IPS DF 6.9 (cell line): Measurements from ENCODE around the gene ENG.

ENCODE experiments used
- DNase-seq: peaks from one replicate; pipeline ENCODE4 v3.0.0-alpha.2; 2013; ENCODE audit warnings: low read depth, low spot score
- H3K27ac ChIP-seq: one replicate; pipeline ENCODE4 v1.5.1; 2013; ENCODE audit warnings: low read length, control low read depth
- H3K27me3 ChIP-seq: 2 replicates; pipeline ENCODE4 v1.6.1; 2013; ENCODE audit warnings: mild to moderate bottlenecking, low read length; ENCODE audit not compliant: control insufficient read depth, insufficient read depth
- H3K36me3 ChIP-seq: 2 replicates; pipeline ENCODE4 v1.6.1; 2013; ENCODE audit warnings: low read length; ENCODE audit not compliant: control insufficient read depth, insufficient read depth
- H3K4me1 ChIP-seq: 2 replicates; pipeline ENCODE4 v1.6.1; 2013; ENCODE audit warnings: low read length; ENCODE audit not compliant: control insufficient read depth, insufficient read depth
- H3K4me3 ChIP-seq: 2 replicates; pipeline ENCODE4 v1.5.1; 2013; ENCODE audit warnings: mild to moderate bottlenecking, low read length
- H3K9me3 ChIP-seq: 2 replicates; pipeline ENCODE4 v1.6.1; 2013; ENCODE audit warnings: low read length, inconsistent platforms; ENCODE audit not compliant: control insufficient read depth, insufficient read depth
- WGBS: extraction: QIAGEN DNeasy Blood & Tissue Kit; methylation state at CpG from one replicate; pipeline ENCODE4 v1.1.7; 2013; ENCODE audit warnings: mixed read lengths, missing lambda C conversion rate; ENCODE audit not compliant: insufficient read length, insufficient coverage; 5-methylcytosine and 5-hydroxymethylcytosine counted together

The ENG gene

GRCh38 chr9:127854184-127854806 is at the start of gene ENG:
Gene ENG, minus strand, starts transcription at chr9:127854658. Its CDS starts 303 bp downstream, at chr9:127854355.
- Histone ChIP-seq H3K4me1 (peaks cover 3% of the 10 kb centered on the region), H3K9me3 (no peaks in the 10 kb centered on the region), H3K4me3 (no peak within 1 kb of the TSS), H3K27ac (no peak within 1 kb of the TSS), H3K27me3 (no peaks in the 10 kb centered on the region), H3K36me3 (no peaks in the 10 kb centered on the region)
- DNase-seq, result no peak
- WGBS, result no CpG with 5 or more reads among the region's 37 CpGs

- Histone ChIP-seq H3K27ac (no peak overlapping the region), H3K4me3 (no peak overlapping the region), H3K9me3 (no peaks in the 10 kb centered on the region), H3K27me3 (no peaks in the 10 kb centered on the region), H3K4me1 (peaks cover 2% of the 10 kb centered on the region), H3K36me3 (peaks cover 3% of the 10 kb centered on the region; the same call in 1 of the 2 replicates)
- no peak for DNase-seq
- no CpG with 5 or more reads among the region's 17 CpGs for WGBS
These were observed 49.4 kb upstream of the ENG start for GRCh38 chr9:127903557-127904475.

GRCh38 chr9:127899128-127899943 is 44.9 kb upstream of the ENG start, which contains the start of gene ST6GALNAC6:
Gene ST6GALNAC6, minus strand, starts transcription at chr9:127899603. Its CDS starts 1,622 bp downstream, at chr9:127897981.
- H3K4me1 ChIP-seq, result peaks cover 4% of the 10 kb centered on the region
- H3K27me3 ChIP-seq, result no peaks in the 10 kb centered on the region
- DNase-seq, result no peak
- no peak within 1 kb of the TSS for H3K27ac ChIP-seq
- peaks cover 9% of the 10 kb centered on the region; the same call in 1 of the 2 replicates for H3K36me3 ChIP-seq
- peak within 1 kb of the TSS; percentile 89 for H3K4me3 ChIP-seq
- no peaks in the 10 kb centered on the region for H3K9me3 ChIP-seq
- WGBS, result no CpG with 5 or more reads among the region's 89 CpGs

GRCh38 chr9:127898433-127899127 is 44.1 kb upstream of the ENG start:
- H3K36me3 ChIP-seq, result peaks cover 17% of the 10 kb centered on the region; the same call in 1 of the 2 replicates
- no peaks in the 10 kb centered on the region for H3K27me3 ChIP-seq
- peak overlapping the region; percentile 89 for H3K4me3 ChIP-seq
- peaks cover 4% of the 10 kb centered on the region for H3K4me1 ChIP-seq
- no CpG with 5 or more reads among the region's 32 CpGs for WGBS
- H3K27ac ChIP-seq, result no peak overlapping the region
- H3K9me3 ChIP-seq, result no peaks in the 10 kb centered on the region
- no peak for DNase-seq

- Histone ChIP-seq H3K4me3 (no peak overlapping the region), H3K27ac (no peak overlapping the region), H3K36me3 (peaks cover 19% of the 10 kb centered on the region; the same call in 1 of the 2 replicates), H3K27me3 (no peaks in the 10 kb centered on the region), H3K9me3 (no peaks in the 10 kb centered on the region), H3K4me1 (peaks cover 4% of the 10 kb centered on the region)
- no CpG with 5 or more reads among the region's 19 CpGs for WGBS
- DNase-seq, result no peak
These were observed 42.8 kb upstream of the ENG start for GRCh38 chr9:127897193-127897692.

GRCh38 chr9:127896395-127897192 is 42.1 kb upstream of the ENG start:
- no CpG with 5 or more reads among the region's 16 CpGs for WGBS
- peaks cover 4% of the 10 kb centered on the region for H3K4me1 ChIP-seq
- H3K4me3 ChIP-seq, result no peak overlapping the region
- no peaks in the 10 kb centered on the region for H3K9me3 ChIP-seq
- H3K36me3 ChIP-seq, result peaks cover 19% of the 10 kb centered on the region; the same call in 1 of the 2 replicates
- DNase-seq, result no peak
- H3K27ac ChIP-seq, result no peak overlapping the region
- no peaks in the 10 kb centered on the region for H3K27me3 ChIP-seq

- Histone ChIP-seq H3K4me3 (no peak overlapping the region), H3K27ac (no peak overlapping the region), H3K4me1 (peaks cover 4% of the 10 kb centered on the region), H3K9me3 (no peaks in the 10 kb centered on the region), H3K36me3 (peaks cover 21% of the 10 kb centered on the region), H3K27me3 (no peaks in the 10 kb centered on the region)
- WGBS, result no CpG with 5 or more reads among the region's 8 CpGs
- DNase-seq, result no peak
These were observed 41.4 kb upstream of the ENG start for GRCh38 chr9:127895811-127896210.

- WGBS, result no CpG with 5 or more reads among the region's 4 CpGs
- peaks cover 2% of the 10 kb centered on the region for H3K4me1 ChIP-seq
- DNase-seq, result no peak
- peaks cover 29% of the 10 kb centered on the region for H3K36me3 ChIP-seq
- H3K4me3 ChIP-seq, result no peak overlapping the region
- H3K27me3 ChIP-seq, result no peaks in the 10 kb centered on the region
- H3K27ac ChIP-seq, result no peak overlapping the region
- H3K9me3 ChIP-seq, result no peaks in the 10 kb centered on the region
These were observed 38.9 kb upstream of the ENG start for GRCh38 chr9:127893392-127893791.

GRCh38 chr9:127892831-127893230 is 38.4 kb upstream of the ENG start:
- Histone ChIP-seq H3K9me3 (no peaks in the 10 kb centered on the region), H3K27ac (no peak overlapping the region), H3K27me3 (no peaks in the 10 kb centered on the region), H3K4me3 (no peak overlapping the region), H3K4me1 (peaks cover 2% of the 10 kb centered on the region), H3K36me3 (peaks cover 29% of the 10 kb centered on the region)
- DNase-seq, result no peak
- no CpG with 5 or more reads among the region's 6 CpGs for WGBS
